Measurements from ENCODE around the gene TMEM14C.

Gene TMEM14C

DNA sequence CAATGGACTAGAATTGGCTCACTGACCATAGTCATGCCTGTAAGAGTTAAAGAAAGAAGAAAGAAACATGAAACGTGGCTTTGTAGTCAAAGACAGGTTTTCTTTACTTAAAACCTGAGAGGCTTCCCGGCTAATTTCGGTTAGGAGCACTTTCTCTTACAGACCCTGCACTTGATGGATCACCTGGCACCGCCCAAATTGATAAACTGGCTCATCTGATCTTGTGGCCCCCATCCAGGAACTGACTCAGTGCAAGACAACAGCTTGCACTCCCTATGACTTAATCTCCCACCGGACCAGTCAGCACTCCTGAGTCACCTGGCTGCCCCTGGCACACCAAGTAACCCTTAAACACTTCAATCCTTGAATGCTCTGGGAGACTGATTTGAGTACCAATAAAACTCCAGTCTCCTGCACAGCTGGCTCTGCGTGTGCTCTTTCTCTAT is 37.0 kb downstream of the TMEM14C start:
- no peak for DNase-seq

DNA sequence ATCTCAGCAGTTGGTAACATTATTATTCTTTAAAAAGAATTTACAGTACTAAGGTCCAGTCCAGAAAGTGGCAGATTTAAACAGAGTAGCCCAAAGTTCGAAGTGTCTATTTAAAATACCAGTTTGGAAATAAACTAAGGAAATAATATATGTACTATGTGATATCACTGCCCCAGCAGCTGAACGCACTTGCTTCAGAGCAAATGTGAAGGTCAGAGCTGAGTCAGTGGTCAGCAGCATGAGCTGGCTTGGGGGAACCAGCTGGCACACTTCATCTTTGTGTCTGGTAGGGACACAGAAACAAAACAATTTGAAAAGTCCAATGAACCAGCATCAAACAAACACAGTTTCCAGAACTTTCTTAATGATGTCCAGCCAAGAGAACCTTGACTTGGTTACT is 40.1 kb downstream of the TMEM14C start:
- no peak for DNase-seq

GRCh38 chr6:10769419-10769818 is 46.5 kb downstream of the TMEM14C start:
- no peak for DNase-seq

DNA sequence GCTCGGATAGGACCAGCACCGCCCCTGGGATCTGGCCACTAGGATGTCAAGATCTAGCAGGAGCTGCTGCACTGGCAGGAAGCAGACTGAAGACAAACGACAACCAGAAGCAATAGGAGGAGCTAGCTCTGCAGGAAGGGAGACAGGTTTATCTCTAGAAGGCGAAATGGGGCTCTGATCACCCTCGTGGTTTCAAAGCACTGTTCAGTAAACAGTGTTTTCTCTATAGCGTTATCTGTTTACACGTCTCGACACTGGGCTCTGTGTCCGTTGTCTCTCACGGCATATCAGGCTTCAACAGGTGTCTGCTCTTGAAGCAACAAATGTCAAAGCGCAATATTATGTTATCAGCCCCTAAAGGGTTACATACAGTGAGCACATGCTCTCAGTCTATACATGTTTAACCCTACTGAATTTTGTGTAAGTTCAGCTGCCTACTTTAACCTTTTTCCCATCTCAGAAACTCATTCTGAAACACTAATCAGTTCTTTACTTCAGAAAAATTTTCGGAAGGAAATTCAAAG is 48.6 kb downstream of the TMEM14C start:
- no peak for DNase-seq

GRCh38 chr6:10778230-10778629 is 55.4 kb downstream of the TMEM14C start:
- DNase-seq: no peak

DNA sequence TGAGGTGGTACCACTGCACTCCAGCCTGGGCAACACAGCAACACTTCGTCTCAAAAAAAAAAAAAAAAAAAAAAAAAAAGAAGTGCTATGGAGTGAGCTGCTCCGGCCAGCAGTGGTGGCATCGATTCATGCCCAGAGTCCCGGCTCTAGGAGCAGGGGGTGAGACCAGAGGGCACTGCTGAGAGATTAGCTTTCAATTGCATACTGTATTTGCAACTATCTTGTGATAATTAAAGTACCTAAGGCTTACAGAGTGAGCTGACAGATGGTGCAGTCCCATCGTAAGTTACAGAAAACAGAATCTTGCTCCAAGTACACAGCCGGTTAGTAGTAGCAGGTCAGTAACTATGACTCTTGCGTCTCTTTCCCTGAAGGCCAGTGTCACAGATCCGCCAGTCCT is 56.2 kb downstream of the TMEM14C start:
- no peak for DNase-seq
